Epithelial cell of esophagus (primary cell): ENCODE data around the gene SMARCB1.

Experiments used
- DNase-seq: peaks from one replicate; pipeline ENCODE4 v3.0.0; 2010; ENCODE audit warnings: low read depth
- H3K4me3 ChIP-seq: 2 replicates; pipeline ENCODE4 v1.5.1; 2011; ENCODE audit warnings: mild to moderate bottlenecking, low read length, control low read depth
- TF ChIP-seq, protein P1 (sequence below): IDR thresholded peaks from 2 replicates; pipeline ENCODE4 v1.5.1; 2011; ENCODE audit warnings: low read depth, mild to moderate bottlenecking, low read length, control low read depth, inconsistent platforms; ENCODE audit not compliant: insufficient read depth; ENCODE audit errors: missing control alignments

SMARCB1 gene

GRCh38 chr22:23759566-23759965 lies 27.2 kb upstream of the SMARCB1 start:
- no peak overlapping the region for H3K4me3 ChIP-seq
- TF ChIP-seq, protein P1, sequence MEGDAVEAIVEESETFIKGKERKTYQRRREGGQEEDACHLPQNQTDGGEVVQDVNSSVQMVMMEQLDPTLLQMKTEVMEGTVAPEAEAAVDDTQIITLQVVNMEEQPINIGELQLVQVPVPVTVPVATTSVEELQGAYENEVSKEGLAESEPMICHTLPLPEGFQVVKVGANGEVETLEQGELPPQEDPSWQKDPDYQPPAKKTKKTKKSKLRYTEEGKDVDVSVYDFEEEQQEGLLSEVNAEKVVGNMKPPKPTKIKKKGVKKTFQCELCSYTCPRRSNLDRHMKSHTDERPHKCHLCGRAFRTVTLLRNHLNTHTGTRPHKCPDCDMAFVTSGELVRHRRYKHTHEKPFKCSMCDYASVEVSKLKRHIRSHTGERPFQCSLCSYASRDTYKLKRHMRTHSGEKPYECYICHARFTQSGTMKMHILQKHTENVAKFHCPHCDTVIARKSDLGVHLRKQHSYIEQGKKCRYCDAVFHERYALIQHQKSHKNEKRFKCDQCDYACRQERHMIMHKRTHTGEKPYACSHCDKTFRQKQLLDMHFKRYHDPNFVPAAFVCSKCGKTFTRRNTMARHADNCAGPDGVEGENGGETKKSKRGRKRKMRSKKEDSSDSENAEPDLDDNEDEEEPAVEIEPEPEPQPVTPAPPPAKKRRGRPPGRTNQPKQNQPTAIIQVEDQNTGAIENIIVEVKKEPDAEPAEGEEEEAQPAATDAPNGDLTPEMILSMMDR, result no peak
- no peak for DNase-seq

DNA sequence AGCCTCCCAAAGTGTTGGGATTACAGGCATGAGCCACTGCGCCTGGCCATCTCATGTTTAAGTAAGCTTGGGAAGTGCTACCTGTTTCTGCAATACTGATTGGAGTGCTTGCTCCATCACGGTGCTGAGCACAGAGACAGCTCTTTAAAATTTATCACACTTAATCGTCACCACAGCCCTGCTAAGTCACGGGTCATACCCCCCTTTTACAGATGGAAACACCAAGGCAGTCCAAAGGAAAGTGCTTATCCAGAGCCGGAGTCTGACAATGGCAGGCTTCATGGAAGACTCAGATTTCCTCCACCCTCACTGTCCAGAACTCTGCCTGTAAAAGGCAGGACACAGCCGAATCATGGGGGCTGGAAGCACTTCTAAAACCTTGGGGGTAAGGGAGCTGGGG lies 26.7 kb upstream of the SMARCB1 start:
- no peak for DNase-seq
- TF ChIP-seq, protein P1, result no peak
- H3K4me3 ChIP-seq, result no peak overlapping the region

DNA sequence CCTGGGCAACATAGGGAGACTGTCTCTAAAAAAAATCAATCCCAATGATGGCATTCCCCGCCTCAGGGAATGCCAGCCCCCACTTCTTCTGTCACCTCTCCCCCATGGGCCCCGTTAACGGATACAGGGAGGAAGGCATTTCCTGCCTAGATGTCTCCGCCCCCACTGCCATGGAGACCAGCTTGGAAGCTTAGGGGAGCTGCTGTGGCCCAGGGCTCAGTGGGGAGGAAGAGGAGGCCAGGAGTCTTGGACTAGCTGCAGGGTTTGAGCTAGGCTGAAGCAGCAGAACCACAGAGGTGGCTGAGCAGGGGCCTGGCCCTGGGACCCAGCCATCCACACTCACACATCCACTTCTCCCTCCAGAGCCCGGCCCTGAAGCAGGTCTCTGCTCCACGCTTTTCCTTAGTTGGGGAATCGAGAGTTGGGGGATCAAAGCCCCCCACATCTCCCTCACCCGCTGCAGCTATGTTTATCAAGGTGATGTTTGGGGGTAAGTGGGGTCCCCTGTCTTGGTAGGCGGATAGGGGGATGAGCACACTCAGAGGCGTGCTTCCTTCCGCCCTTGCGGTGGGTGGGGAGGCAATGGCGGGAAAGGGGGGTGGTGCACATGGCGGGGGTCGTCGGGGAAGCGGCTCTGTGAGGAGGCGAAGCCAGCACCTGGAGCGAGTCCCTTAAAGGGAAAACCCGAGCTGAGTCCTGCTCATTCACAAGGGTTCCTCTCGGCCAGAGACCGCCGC lies 23.8 kb upstream of the SMARCB1 start, which contains the start of gene C22orf15:
TSS of gene C22orf15 (plus strand) at position 149 of the 737 bp plus-strand sequence. CDS start at position 466, 317 bp downstream.
- no peak for DNase-seq
- no peak within 1 kb of the TSS for H3K4me3 ChIP-seq
- TF ChIP-seq, protein P1, result no peak

GRCh38 chr22:23763579-23763945 lies 23.2 kb upstream of the SMARCB1 start:
- TF ChIP-seq, protein P1, result no peak
- no peak for DNase-seq
- H3K4me3 ChIP-seq, result no peak overlapping the region

DNA sequence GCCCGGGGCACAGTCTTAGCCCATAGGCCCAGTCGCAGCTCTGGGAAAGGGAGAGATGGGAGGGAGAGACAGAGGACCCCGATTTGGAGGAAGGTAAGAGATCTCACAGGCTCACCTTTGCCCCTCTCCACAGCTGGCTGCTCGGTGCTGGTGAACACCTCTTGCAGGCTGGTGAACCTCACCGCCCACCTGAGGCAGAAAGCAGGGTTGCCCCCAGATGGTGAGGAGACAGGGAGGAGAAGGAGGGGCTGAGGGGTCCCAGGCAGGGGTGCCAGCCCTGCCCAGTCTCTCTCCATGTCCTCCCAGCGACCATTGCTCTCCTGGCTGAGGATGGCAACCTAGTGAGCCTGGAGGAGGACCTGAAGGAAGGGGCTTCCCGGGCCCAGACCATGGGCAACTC lies 22.8 kb upstream of the SMARCB1 start:
- TF ChIP-seq, protein P1, result no peak
- no peak for DNase-seq
- no peak overlapping the region for H3K4me3 ChIP-seq

- H3K4me3 ChIP-seq, result no peak overlapping the region
- TF ChIP-seq, protein P1, result no peak
- no peak for DNase-seq
Measured at GRCh38 chr22:23764899-23765881, 21.6 kb upstream of the SMARCB1 start.
